Measurements from ENCODE around the gene ADAMTS2. TPM values are rescaled to one million over a fixed set of nuclear protein-coding genes. Genes with fewer than 3 reads are reported as not detected.

Gene ADAMTS2
- total and polyA plus RNA-seq, 2 donors (not counting 3 experiments of a cell fraction or from before 2014, with no cell fraction given): not detected

DNA sequence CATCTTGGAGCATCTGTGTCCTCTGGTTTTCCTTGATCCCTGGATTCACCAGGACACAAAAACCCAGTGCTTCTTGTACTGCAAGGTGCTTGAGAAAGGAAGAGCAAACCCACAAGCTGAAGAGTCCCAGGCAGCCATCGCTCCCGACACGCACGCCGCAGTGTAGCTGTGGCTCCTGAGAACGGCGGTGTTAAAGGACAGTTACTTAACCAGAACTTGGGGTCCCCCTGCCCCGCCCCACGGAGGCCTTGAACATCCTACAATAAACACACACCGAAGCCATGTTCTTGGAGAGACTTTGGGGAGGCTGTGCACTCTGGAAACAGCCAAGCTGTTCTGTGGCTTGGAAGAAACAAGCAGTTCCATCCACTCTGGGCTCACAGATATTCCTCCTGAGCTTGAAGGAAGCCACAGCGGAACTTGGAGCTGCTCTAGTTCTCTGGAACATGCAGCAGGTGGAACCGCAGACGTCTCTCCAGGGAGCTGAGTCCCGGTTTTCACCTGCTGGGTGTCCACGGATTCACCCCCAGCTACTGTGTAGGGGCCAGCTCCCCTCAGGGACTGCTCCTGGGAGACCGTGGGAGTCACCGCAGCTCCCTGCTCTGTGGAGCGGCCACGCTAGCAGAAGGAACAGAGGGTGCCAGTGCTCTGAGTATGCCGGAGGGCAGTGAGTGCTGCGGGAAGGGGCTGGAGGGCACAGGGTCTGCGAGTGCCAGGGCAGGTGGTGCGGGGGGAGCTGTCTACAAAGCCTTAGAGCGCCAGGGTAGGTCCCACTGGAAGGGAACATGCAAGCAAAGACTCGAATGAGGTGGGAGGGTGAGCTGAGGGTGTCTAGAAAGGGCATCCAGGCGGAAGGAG, 107.3 kb downstream of the ADAMTS2 start:
- no peak for TF ChIP-seq JUN (IDR thresholded peaks at IDR 0.05; ENCODE audit: borderline replicate concordance, insufficient read depth, insufficient read length, low read depth)
- CTCF ChIA-PET: no interaction called here
- no TSS peak for BruUV-seq (replicated peaks)
- dilution Hi-C loops (cut with MboI; ENCODE audit: extremely low pct_ligation_motif_present, low sequenced_read_pairs) (no loop called here), intact Hi-C loops (cut with micrococcal nuclease) (no loop called here)
- Histone ChIP-seq H3K9me3 (replicated peaks; ENCODE audit: control insufficient read depth, insufficient read depth, low read length) (peaks cover 2% of the 10 kb centered on the region), H3K27ac (ENCODE audit: insufficient read depth, low read depth, low read length) (no peak overlapping the region), H3K4me3 (replicated peaks in 1 of 3; ENCODE audit: insufficient read depth in 1 of 3, low read depth in 1 of 3, low read length in 3 of 3) (no peak overlapping the region), H4K20me1 (replicated peaks; ENCODE audit: control insufficient read depth, extremely low read depth, insufficient read depth, low read length) (no peaks in the 10 kb centered on the region), H3K27me3 (ENCODE audit: control insufficient read depth in 2 of 2, insufficient read depth in 2 of 2, low read length in 2 of 2) (no peaks in the 10 kb centered on the region), H3K4me1 (ENCODE audit: control insufficient read depth, extremely low read depth, insufficient read depth, low read length) (no peaks in the 10 kb centered on the region), H2AFZ (ENCODE audit: low read depth, low read length) (no peak overlapping the region), H3K79me2 (ENCODE audit: control insufficient read depth, insufficient read depth, low read length) (no peaks in the 10 kb centered on the region), H3K9ac (replicated peaks; ENCODE audit: extremely low read depth, insufficient read depth, low read length) (no peak overlapping the region), H3K36me3 (ENCODE audit: control insufficient read depth in 2 of 2, extremely low read depth in 1 of 2, insufficient read depth in 2 of 2, low read length in 2 of 2) (no peaks in the 10 kb centered on the region), H3K9me1 (replicated peaks; ENCODE audit: control insufficient read depth, extremely low read depth, insufficient read depth, low read length) (no peaks in the 10 kb centered on the region), H3K4me2 (ENCODE audit: insufficient read depth, low read length) (no peak overlapping the region)
- POLR2A ChIA-PET: no interaction called here
- DNase-seq (ENCODE audit: low read depth, low spot score) (no peak), FAIRE-seq (no peak)

DNA sequence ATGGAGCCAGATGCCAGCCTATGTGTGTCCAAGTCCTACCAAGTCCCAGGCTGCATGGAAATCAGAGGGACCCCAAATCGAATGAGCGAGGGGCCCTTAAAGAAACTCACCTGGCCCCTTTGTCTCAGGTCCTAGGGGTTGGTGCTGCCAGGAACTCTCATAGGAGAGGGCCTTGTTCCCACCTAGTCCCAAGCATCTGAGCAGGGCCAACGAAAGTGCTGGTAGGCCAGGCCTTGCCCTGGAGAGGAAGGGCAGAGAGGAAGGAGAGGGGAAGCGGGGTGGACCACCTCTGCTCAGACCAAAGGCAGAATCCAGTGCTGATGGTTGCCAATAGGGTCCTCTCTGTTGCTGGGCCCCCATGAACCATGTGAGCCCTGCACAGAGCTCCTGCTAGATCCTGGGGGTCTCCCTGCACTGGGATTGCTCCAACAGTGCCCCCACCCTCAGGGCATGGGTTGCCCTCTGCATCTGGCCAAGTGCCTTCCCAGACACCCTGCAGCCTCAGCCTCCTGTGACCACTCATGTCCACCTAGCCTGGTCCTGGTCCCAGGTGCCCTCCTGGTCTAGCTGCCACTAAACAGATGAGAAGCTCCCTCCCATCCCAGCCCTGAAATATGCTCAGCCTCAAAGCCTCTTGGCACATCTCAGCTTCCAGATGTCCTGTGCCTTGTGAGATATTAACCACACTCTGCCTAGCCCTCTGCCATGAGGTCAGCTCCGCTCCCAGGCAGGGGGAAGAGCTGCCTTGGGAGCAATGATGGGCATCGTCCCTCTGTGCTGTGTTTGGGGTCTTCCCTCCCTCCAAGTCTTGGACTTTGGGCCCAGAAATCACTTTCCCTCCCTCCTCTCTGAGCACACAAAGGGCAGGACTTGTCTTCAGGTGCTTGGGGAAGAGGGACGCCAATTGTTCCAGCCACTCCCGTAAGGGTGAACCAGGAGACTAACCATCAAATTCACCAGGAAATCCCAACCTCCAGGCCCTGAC, 109.6 kb downstream of the ADAMTS2 start:
- Histone ChIP-seq H3K9ac (replicated peaks; ENCODE audit: extremely low read depth, insufficient read depth, low read length) (no peak overlapping the region), H2AFZ (ENCODE audit: low read depth, low read length) (no peak overlapping the region), H3K4me2 (ENCODE audit: insufficient read depth, low read length) (no peak overlapping the region), H3K9me3 (replicated peaks; ENCODE audit: control insufficient read depth, insufficient read depth, low read length) (peaks cover 2% of the 10 kb centered on the region), H3K4me3 (replicated peaks in 1 of 3; ENCODE audit: insufficient read depth in 1 of 3, low read depth in 1 of 3, low read length in 3 of 3) (no peak overlapping the region), H3K36me3 (ENCODE audit: control insufficient read depth in 2 of 2, extremely low read depth in 1 of 2, insufficient read depth in 2 of 2, low read length in 2 of 2) (no peaks in the 10 kb centered on the region), H3K27me3 (ENCODE audit: control insufficient read depth in 2 of 2, insufficient read depth in 2 of 2, low read length in 2 of 2) (no peaks in the 10 kb centered on the region), H3K27ac (ENCODE audit: insufficient read depth, low read depth, low read length) (no peak overlapping the region), H3K79me2 (ENCODE audit: control insufficient read depth, insufficient read depth, low read length) (no peaks in the 10 kb centered on the region), H3K9me1 (replicated peaks; ENCODE audit: control insufficient read depth, extremely low read depth, insufficient read depth, low read length) (no peaks in the 10 kb centered on the region), H4K20me1 (replicated peaks; ENCODE audit: control insufficient read depth, extremely low read depth, insufficient read depth, low read length) (no peaks in the 10 kb centered on the region), H3K4me1 (ENCODE audit: control insufficient read depth, extremely low read depth, insufficient read depth, low read length) (no peaks in the 10 kb centered on the region)
- dilution Hi-C loops (cut with MboI; ENCODE audit: extremely low pct_ligation_motif_present, low sequenced_read_pairs): no loop called here
- CTCF ChIA-PET: no interaction called here
- DNase-seq (ENCODE audit: low read depth, low spot score) (no peak), FAIRE-seq (no peak)
- intact Hi-C loops (cut with micrococcal nuclease): no loop called here
- no TSS peak for BruUV-seq (replicated peaks)
- TF ChIP-seq GATA2 (IDR thresholded peaks at IDR 0.05; ENCODE audit: insufficient read depth, insufficient read length, low read depth, low read length) (no peak), POLR2A (IDR thresholded peaks at IDR 0.05; ENCODE audit: low read depth, low read length) (no peak), JUN (IDR thresholded peaks at IDR 0.05; ENCODE audit: borderline replicate concordance, insufficient read depth, insufficient read length, low read depth) (no peak), EZH2 (IDR thresholded peaks at IDR 0.05; ENCODE audit: borderline replicate concordance, low read depth, low read length, severe bottlenecking) (no peak), POLR2AphosphoS5 (IDR thresholded peaks at IDR 0.05; ENCODE audit: insufficient read depth, low read depth, low read length) (no peak), FOS (IDR thresholded peaks at IDR 0.05; ENCODE audit: borderline replicate concordance, insufficient read depth, low read length) (no peak), MYC (IDR thresholded peaks at IDR 0.05; ENCODE audit: low read depth, low read length) (no peak)
- TF ChIP-seq, protein P1, sequence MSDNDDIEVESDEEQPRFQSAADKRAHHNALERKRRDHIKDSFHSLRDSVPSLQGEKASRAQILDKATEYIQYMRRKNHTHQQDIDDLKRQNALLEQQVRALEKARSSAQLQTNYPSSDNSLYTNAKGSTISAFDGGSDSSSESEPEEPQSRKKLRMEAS (IDR thresholded peaks at IDR 0.05; ENCODE audit: insufficient read depth, insufficient read length): no peak
- TF ChIP-seq, protein P2, sequence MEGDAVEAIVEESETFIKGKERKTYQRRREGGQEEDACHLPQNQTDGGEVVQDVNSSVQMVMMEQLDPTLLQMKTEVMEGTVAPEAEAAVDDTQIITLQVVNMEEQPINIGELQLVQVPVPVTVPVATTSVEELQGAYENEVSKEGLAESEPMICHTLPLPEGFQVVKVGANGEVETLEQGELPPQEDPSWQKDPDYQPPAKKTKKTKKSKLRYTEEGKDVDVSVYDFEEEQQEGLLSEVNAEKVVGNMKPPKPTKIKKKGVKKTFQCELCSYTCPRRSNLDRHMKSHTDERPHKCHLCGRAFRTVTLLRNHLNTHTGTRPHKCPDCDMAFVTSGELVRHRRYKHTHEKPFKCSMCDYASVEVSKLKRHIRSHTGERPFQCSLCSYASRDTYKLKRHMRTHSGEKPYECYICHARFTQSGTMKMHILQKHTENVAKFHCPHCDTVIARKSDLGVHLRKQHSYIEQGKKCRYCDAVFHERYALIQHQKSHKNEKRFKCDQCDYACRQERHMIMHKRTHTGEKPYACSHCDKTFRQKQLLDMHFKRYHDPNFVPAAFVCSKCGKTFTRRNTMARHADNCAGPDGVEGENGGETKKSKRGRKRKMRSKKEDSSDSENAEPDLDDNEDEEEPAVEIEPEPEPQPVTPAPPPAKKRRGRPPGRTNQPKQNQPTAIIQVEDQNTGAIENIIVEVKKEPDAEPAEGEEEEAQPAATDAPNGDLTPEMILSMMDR (IDR thresholded peaks at IDR 0.05; ENCODE audit: extremely low read depth in 1 of 2, insufficient read depth in 1 of 2, low read depth in 1 of 2, low read length in 2 of 2): no peak
- POLR2A ChIA-PET: no interaction called here
